HG02973 (cell line): ENCODE measurements around the gene SMG5.
"Not testable (repeated sequence)": the region's sequence is repeated elsewhere in the genome, so short reads cannot be mapped to it uniquely, and the experiment has no call there.

Source experiments
- ATAC-seq: cut with Tn5 transposase; IDR thresholded peaks from one replicate; pipeline ENCODE4 v1.9.1; 2021; ENCODE audit warnings: moderate library complexity; ENCODE audit not compliant: unreplicated experiment

SMG5 gene

GRCh38 chr1:156245451-156246232 lies 37.0 kb downstream of the SMG5 start:
- no peak for ATAC-seq

GRCh38 chr1:156244712-156245111 lies 37.9 kb downstream of the SMG5 start:
- ATAC-seq = no peak

GRCh38 chr1:156244126-156244525 lies 38.5 kb downstream of the SMG5 start:
- ATAC-seq = no peak

- no peak for ATAC-seq
Observed at GRCh38 chr1:156242738-156243137, 39.9 kb downstream of the SMG5 start.

GRCh38 chr1:156241926-156242325 lies 40.7 kb downstream of the SMG5 start, which contains the start of gene BGLAP:
Gene BGLAP (plus strand): TSS chr1:156242184. CDS start chr1:156242232, 48 bp downstream.
- no peak for ATAC-seq

GRCh38 chr1:156241311-156241811 lies 41.3 kb downstream of the SMG5 start:
- no peak for ATAC-seq

GRCh38 chr1:156238248-156238647 lies 44.4 kb downstream of the SMG5 start:
- no peak for ATAC-seq

- no peak for ATAC-seq
Observed at GRCh38 chr1:156236164-156236563, 46.5 kb downstream of the SMG5 start.

GRCh38 chr1:156233426-156234127 lies 49.0 kb downstream of the SMG5 start:
- no peak for ATAC-seq

GRCh38 chr1:156232201-156232894 lies 50.3 kb downstream of the SMG5 start:
- no peak for ATAC-seq

GRCh38 chr1:156230473-156230837 lies 52.2 kb downstream of the SMG5 start:
- no peak for ATAC-seq

- no peak for ATAC-seq
Observed at GRCh38 chr1:156229809-156230472, 52.7 kb downstream of the SMG5 start.

- ATAC-seq = no peak
Observed at GRCh38 chr1:156228501-156228900, 54.1 kb downstream of the SMG5 start.

GRCh38 chr1:156226782-156227181 lies 55.8 kb downstream of the SMG5 start:
- no peak for ATAC-seq

GRCh38 chr1:156226116-156226538 lies 56.5 kb downstream of the SMG5 start:
- ATAC-seq = peak; percentile 56

- ATAC-seq = no peak
Observed at GRCh38 chr1:156225677-156226014, 57.0 kb downstream of the SMG5 start.

- ATAC-seq = no peak
Observed at GRCh38 chr1:156221986-156222692, 60.5 kb downstream of the SMG5 start.

GRCh38 chr1:156220226-156220625 lies 62.4 kb downstream of the SMG5 start:
- no peak for ATAC-seq

- ATAC-seq = no peak
Observed at GRCh38 chr1:156217871-156218270, 64.8 kb downstream of the SMG5 start.

GRCh38 chr1:156216361-156217086 lies 66.1 kb downstream of the SMG5 start:
- ATAC-seq = not testable (repeated sequence)
